Endothelial cell (in vitro differentiated cells): ENCODE results near the gene TBC1D1. TPM values are rescaled to one million over a fixed set of nuclear protein-coding genes. Genes with fewer than 3 reads are reported as not detected.

Experiments
- DNase-seq: peaks from one replicate; pipeline ENCODE4 v3.0.0; 2021; ENCODE audit warnings: low spot score
- H3K27ac Mint-ChIP-seq: one replicate; pipeline ENCODE4 v1.8.0; 2021; ENCODE audit warnings: mixed read lengths, inconsistent platforms; ENCODE audit not compliant: unreplicated experiment
- H3K27me3 Mint-ChIP-seq: one replicate; pipeline ENCODE4 v1.8.0; 2021; ENCODE audit warnings: mild to moderate bottlenecking, moderate library complexity, mixed read lengths, inconsistent platforms; ENCODE audit not compliant: unreplicated experiment
- H3K36me3 Mint-ChIP-seq: one replicate; pipeline ENCODE4 v1.8.0; 2021; ENCODE audit warnings: mild to moderate bottlenecking, low read depth, mixed read lengths, inconsistent platforms; ENCODE audit not compliant: unreplicated experiment
- H3K4me1 Mint-ChIP-seq: one replicate; pipeline ENCODE4 v1.8.0; 2021; ENCODE audit warnings: mild to moderate bottlenecking, mixed read lengths, inconsistent platforms; ENCODE audit not compliant: unreplicated experiment
- H3K4me3 Mint-ChIP-seq: one replicate; pipeline ENCODE4 v1.8.0; 2021; ENCODE audit warnings: mild to moderate bottlenecking, mixed read lengths, inconsistent platforms; ENCODE audit not compliant: unreplicated experiment
- H3K9me3 Mint-ChIP-seq: one replicate; pipeline ENCODE4 v1.8.0; 2021; ENCODE audit warnings: mixed read lengths, inconsistent platforms; ENCODE audit not compliant: unreplicated experiment
- total RNA-seq: library from RNA; stranded (reverse); fragmentation: NEBNext Ultra II Directional; extraction: Animal tissue kit (Norgen Biotek cat#: 25700); gene quantifications from one replicate; pipeline ENCODE4 v1.2.1, GENCODE V29; 2021; ENCODE audit not compliant: unreplicated experiment
- TF ChIP-seq, protein P1 (sequence below): fragments of 200-600 bp; sonication (generic); IDR thresholded peaks from one replicate; pipeline ENCODE4 v1.5.0; 2021; ENCODE audit warnings: antibody characterized with exemption; ENCODE audit not compliant: unreplicated experiment

TBC1D1 gene
- total RNA-seq, 1 donor from 2014 or later, result 139 TPM

DNA sequence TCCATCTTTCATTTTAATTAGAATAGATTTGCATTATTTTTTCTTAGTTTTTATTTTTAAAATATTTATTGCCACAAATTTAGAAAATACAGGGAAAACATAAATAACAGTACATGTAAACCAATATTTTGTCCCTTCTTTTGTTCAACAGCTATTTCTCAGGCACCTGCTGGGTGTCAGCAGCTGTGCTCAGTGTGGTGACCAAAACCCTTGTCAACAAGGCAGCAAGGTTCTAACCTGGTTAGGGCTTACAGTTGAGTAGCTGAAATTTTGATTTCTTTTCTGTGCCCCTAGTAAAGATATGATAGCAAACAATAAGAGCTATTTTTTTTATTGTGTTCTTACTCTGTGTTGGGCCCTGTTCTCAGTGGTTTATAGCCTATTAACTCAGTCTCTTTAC, 197.4 kb downstream of the TBC1D1 start:
- peaks cover 17% of the 10 kb centered on the region for H3K4me1 Mint-ChIP-seq

DNA sequence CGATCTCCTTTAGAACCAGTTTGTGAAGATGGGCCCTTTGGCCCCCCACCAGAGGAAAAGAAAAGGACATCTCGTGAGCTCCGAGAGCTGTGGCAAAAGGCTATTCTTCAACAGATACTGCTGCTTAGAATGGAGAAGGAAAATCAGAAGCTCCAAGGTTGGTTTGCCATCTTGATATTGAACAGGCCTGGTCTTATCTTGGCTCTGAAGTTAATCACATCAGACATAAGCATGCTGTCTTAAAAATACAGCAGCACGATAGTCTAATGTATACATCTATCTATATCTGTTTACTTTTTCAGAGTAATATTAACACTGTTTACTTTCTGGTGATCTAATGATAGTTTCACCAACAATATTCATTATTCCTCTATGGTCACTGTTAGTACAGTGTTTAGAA, 199.1 kb downstream of the TBC1D1 start:
- Mint-ChIP-seq H3K27ac (no peak overlapping the region), H3K27me3 (no peaks in the 10 kb centered on the region), H3K9me3 (no peaks in the 10 kb centered on the region), H3K4me3 (no peak overlapping the region), H3K36me3 (peaks cover 9% of the 10 kb centered on the region), H3K4me1 (peaks cover 29% of the 10 kb centered on the region)
- DNase-seq, result no peak
- TF ChIP-seq, protein P1, sequence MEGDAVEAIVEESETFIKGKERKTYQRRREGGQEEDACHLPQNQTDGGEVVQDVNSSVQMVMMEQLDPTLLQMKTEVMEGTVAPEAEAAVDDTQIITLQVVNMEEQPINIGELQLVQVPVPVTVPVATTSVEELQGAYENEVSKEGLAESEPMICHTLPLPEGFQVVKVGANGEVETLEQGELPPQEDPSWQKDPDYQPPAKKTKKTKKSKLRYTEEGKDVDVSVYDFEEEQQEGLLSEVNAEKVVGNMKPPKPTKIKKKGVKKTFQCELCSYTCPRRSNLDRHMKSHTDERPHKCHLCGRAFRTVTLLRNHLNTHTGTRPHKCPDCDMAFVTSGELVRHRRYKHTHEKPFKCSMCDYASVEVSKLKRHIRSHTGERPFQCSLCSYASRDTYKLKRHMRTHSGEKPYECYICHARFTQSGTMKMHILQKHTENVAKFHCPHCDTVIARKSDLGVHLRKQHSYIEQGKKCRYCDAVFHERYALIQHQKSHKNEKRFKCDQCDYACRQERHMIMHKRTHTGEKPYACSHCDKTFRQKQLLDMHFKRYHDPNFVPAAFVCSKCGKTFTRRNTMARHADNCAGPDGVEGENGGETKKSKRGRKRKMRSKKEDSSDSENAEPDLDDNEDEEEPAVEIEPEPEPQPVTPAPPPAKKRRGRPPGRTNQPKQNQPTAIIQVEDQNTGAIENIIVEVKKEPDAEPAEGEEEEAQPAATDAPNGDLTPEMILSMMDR, result no peak

More for the DNA sequence above, 197.4 kb downstream of the TBC1D1 start:
- no peak for DNase-seq
- no peak overlapping the region for H3K27ac Mint-ChIP-seq
- TF ChIP-seq, protein P1, result no peak
- H3K4me3 Mint-ChIP-seq, result no peak overlapping the region
- peaks cover 9% of the 10 kb centered on the region for H3K36me3 Mint-ChIP-seq
- no peaks in the 10 kb centered on the region for H3K9me3 Mint-ChIP-seq
- no peaks in the 10 kb centered on the region for H3K27me3 Mint-ChIP-seq

GRCh38 chr4:38090455-38091246, 199.8 kb downstream of the TBC1D1 start:
- H3K27ac Mint-ChIP-seq, result no peak overlapping the region
- DNase-seq, result no peak
- TF ChIP-seq, protein P1, result no peak
- no peaks in the 10 kb centered on the region for H3K27me3 Mint-ChIP-seq
- H3K4me1 Mint-ChIP-seq, result peaks cover 34% of the 10 kb centered on the region
- H3K9me3 Mint-ChIP-seq, result no peaks in the 10 kb centered on the region
- peaks cover 14% of the 10 kb centered on the region for H3K36me3 Mint-ChIP-seq
- no peak overlapping the region for H3K4me3 Mint-ChIP-seq

- TF ChIP-seq, protein P1, result no peak
- Mint-ChIP-seq H3K9me3 (no peaks in the 10 kb centered on the region), H3K4me3 (no peak overlapping the region), H3K36me3 (peaks cover 17% of the 10 kb centered on the region), H3K27ac (no peak overlapping the region), H3K4me1 (peaks cover 31% of the 10 kb centered on the region), H3K27me3 (no peaks in the 10 kb centered on the region)
- DNase-seq, result no peak
Observed at GRCh38 chr4:38091636-38092035, 200.8 kb downstream of the TBC1D1 start.

DNA sequence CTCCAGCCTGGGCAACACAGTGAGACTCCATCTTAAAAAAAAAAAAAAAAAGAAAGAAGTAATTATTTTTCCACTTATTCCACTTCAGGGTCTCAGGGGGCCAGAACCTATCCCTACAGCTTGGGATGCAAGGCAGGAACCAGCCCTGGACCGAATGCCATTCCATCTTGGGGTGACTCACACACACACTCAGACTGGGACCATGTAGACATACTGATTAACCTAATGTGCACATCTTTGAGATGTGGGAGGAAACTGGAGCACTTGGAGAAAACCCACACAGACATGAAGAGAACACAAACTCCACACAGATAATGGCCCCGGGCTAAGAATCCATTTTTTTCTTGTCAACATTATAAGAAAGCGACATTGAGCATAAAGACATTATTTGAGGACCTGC, 201.8 kb downstream of the TBC1D1 start:
- no peak for DNase-seq
- Mint-ChIP-seq H3K4me1 (peaks cover 23% of the 10 kb centered on the region), H3K27ac (peak overlapping the region; percentile 75), H3K4me3 (no peak overlapping the region), H3K27me3 (no peaks in the 10 kb centered on the region), H3K9me3 (no peaks in the 10 kb centered on the region), H3K36me3 (peaks cover 17% of the 10 kb centered on the region)
- TF ChIP-seq, protein P1, result no peak
